H1 (cell line): ENCODE data around the gene TSR3. TPM values are rescaled to one million over a fixed set of nuclear protein-coding genes. Genes with fewer than 3 reads are reported as not detected.
A peak's percentile ranks its signal among the peaks of the same experiment; 100 is the strongest.

Source experiments
- CTCF ChIA-PET: fragments of 300-600 bp; sonication (Branson Sonifier 250); formaldehyde crosslinking; loops from one replicate; lab custom pipeline; 2021; ENCODE audit not compliant: partially characterized antibody; lab: Charles Lee
- POLR2A ChIA-PET: fragments of 300-600 bp; sonication (Branson Sonifier 250); formaldehyde crosslinking; loops from one replicate; lab custom pipeline; 2021; ENCODE audit warnings: inconsistent platforms; ENCODE audit not compliant: partially characterized antibody; lab: Charles Lee
- DNase-seq, 2 experiments: peaks; one replicate each; pipeline versions ENCODE4 v3.0.0 to v3.0.0-alpha.2; 2010 to 2022; ENCODE audit warnings: low spot score in 2 of 2, low read depth in 1 of 2, mixed read lengths in 1 of 2
- FAIRE-seq: peaks from 2 replicates; lab custom pipeline; 2011; peaks lifted over from hg19 to GRCh38; lab: Jason Lieb, UNC
- H2AFZ ChIP-seq: 2 replicates; pipeline ENCODE4 v1.8.1; 2012; ENCODE audit warnings: low read length, inconsistent platforms
- H2AK5ac ChIP-seq: 2 replicates; pipeline ENCODE4 v1.6.1; 2013; ENCODE audit warnings: low read depth, low read length
- H2BK120ac ChIP-seq: replicated peaks from 2 replicates; pipeline ENCODE3; 2013; ENCODE audit warnings: low read depth, low read length, inconsistent platforms
- H2BK12ac ChIP-seq: 2 replicates; pipeline ENCODE4 v1.6.1; 2013; ENCODE audit warnings: low read depth, low read length
- H2BK15ac ChIP-seq: 2 replicates; pipeline ENCODE4 v1.6.1; 2013; ENCODE audit warnings: low read length
- H2BK20ac ChIP-seq: 2 replicates; pipeline ENCODE4 v1.6.1; 2013; ENCODE audit warnings: low read length
- H2BK5ac ChIP-seq: 2 replicates; pipeline ENCODE4 v1.6.1; 2013; ENCODE audit warnings: low read depth, low read length
- H3K14ac ChIP-seq: 2 replicates; pipeline ENCODE4 v1.6.1; 2013; ENCODE audit warnings: inconsistent platforms; ENCODE audit not compliant: insufficient read length
- H3K18ac ChIP-seq: 2 replicates; pipeline ENCODE4 v1.6.1; 2013; ENCODE audit warnings: low read length; ENCODE audit errors: extremely low read depth
- H3K23ac ChIP-seq: 2 replicates; pipeline ENCODE4 v1.6.1; 2013; ENCODE audit warnings: inconsistent platforms; ENCODE audit not compliant: insufficient read length
- H3K23me2 ChIP-seq: 2 replicates; pipeline ENCODE4 v1.6.1; 2013; ENCODE audit warnings: low read depth, low read length
- H3K27ac ChIP-seq: 2 replicates; pipeline ENCODE4 v1.6.1; 2011; ENCODE audit warnings: low read depth, low read length, inconsistent platforms
- H3K27me3 ChIP-seq, 4 experiments: replicated peaks in 1 of 4; 1 replicate in 1 of 4; 2 replicates in 3 of 4; pipeline versions ENCODE4 v1.6.1 to v1.8.1; 2011 to 2013; ENCODE audit warnings: low read length in 3 of 4, mild to moderate bottlenecking in 3 of 4, inconsistent platforms in 2 of 4, mixed read lengths in 2 of 4, moderate library complexity in 1 of 4; ENCODE audit not compliant: control insufficient read depth in 3 of 4, insufficient read depth in 3 of 4; ENCODE audit errors: extremely low read depth in 1 of 4
- H3K36me3 ChIP-seq, 4 experiments: 2 replicates each; pipeline versions ENCODE4 v1.6.1 to v1.8.1; 2011 to 2013; ENCODE audit warnings: mild to moderate bottlenecking in 4 of 4, low read length in 3 of 4, moderate library complexity in 2 of 4, control low read depth in 1 of 4, inconsistent platforms in 1 of 4; ENCODE audit not compliant: insufficient read depth in 4 of 4, control insufficient read depth in 2 of 4
- H3K4ac ChIP-seq: replicated peaks from 2 replicates; pipeline ENCODE3; 2013; ENCODE audit warnings: low read length, low read depth, mixed read lengths, inconsistent platforms; ENCODE audit not compliant: insufficient read length
- H3K4me1 ChIP-seq, 4 experiments: replicated peaks in 1 of 4; 1 replicate in 1 of 4; 2 replicates in 3 of 4; pipeline versions ENCODE4 v1.6.1 to v1.8.1; 2011 to 2013; ENCODE audit warnings: low read length in 3 of 4, inconsistent platforms in 2 of 4, mixed read lengths in 1 of 4; ENCODE audit not compliant: insufficient read depth in 4 of 4, control insufficient read depth in 3 of 4
- H3K4me2 ChIP-seq, 2 experiments: 2 replicates each; pipeline versions ENCODE4 v1.6.1 to v1.8.1; 2011 to 2013; ENCODE audit warnings: low read depth in 2 of 2, low read length in 2 of 2, control low read depth in 1 of 2, inconsistent platforms in 1 of 2, mild to moderate bottlenecking in 1 of 2; ENCODE audit not compliant: insufficient read depth in 1 of 2
- H3K4me3 ChIP-seq, 4 experiments: fragments of 200-600, 300-600 bp in 1 of 4; sonication (generic), shearing (Covaris generic), sonication (Bioruptor Twin) in 1 of 4; 2 replicates each; pipeline versions ENCODE4 v1.5.1 to v1.8.1; 2011 to 2016; ENCODE audit warnings: low read length in 4 of 4, low read depth in 3 of 4, control low read depth in 2 of 4, inconsistent platforms in 2 of 4, mild to moderate bottlenecking in 2 of 4, mixed read lengths in 1 of 4, moderate library complexity in 1 of 4; ENCODE audit not compliant: insufficient read depth in 2 of 4; ENCODE audit errors: extremely low read depth in 1 of 4
- H3K56ac ChIP-seq: replicated peaks from 2 replicates; pipeline ENCODE3; 2013; ENCODE audit warnings: low read depth, mild to moderate bottlenecking, mixed read lengths, low read length, inconsistent platforms; ENCODE audit not compliant: insufficient read length
- H3K79me1 ChIP-seq: 2 replicates; pipeline ENCODE4 v1.6.1; 2013; ENCODE audit warnings: low read depth, low read length, control low read depth
- H3K79me2 ChIP-seq, 2 experiments: 2 replicates each; pipeline versions ENCODE4 v1.6.1 to v1.8.1; 2012 to 2013; ENCODE audit warnings: low read length in 2 of 2, mild to moderate bottlenecking in 2 of 2, inconsistent platforms in 1 of 2; ENCODE audit not compliant: insufficient read depth in 2 of 2, control insufficient read depth in 1 of 2
- H3K9ac ChIP-seq, 4 experiments: replicated peaks in 1 of 4; 1 replicate in 1 of 4; 2 replicates in 3 of 4; pipeline versions ENCODE4 v1.6.1 to v1.8.1; 2011 to 2013; ENCODE audit warnings: low read depth in 3 of 4, low read length in 3 of 4, control low read depth in 2 of 4, mild to moderate bottlenecking in 2 of 4, moderate library complexity in 2 of 4, inconsistent platforms in 1 of 4; ENCODE audit errors: extremely low read depth in 1 of 4
- H3K9me3 ChIP-seq, 2 experiments: 2 replicates each; pipeline versions ENCODE4 v1.6.1 to v1.8.1; 2012 to 2013; ENCODE audit warnings: mild to moderate bottlenecking in 2 of 2, moderate library complexity in 2 of 2, control low read depth in 1 of 2, inconsistent platforms in 1 of 2, low read depth in 1 of 2, low read length in 1 of 2, mixed read lengths in 1 of 2; ENCODE audit not compliant: insufficient read depth in 2 of 2
- H4K20me1 ChIP-seq, 2 experiments: replicated peaks in 1 of 2; 2 replicates each; pipeline versions ENCODE3 to v1.8.1; 2011 to 2013; ENCODE audit warnings: inconsistent platforms in 2 of 2, low read length in 2 of 2, mild to moderate bottlenecking in 1 of 2; ENCODE audit not compliant: insufficient read depth in 2 of 2, control insufficient read depth in 1 of 2
- H4K5ac ChIP-seq: 2 replicates; pipeline ENCODE4 v1.6.1; 2013; ENCODE audit warnings: low read length, low read depth, mixed read lengths, inconsistent platforms; ENCODE audit not compliant: insufficient read length
- H4K8ac ChIP-seq: 2 replicates; pipeline ENCODE4 v1.8.0; 2013; ENCODE audit warnings: mild to moderate bottlenecking, moderate library complexity, low read length, inconsistent platforms; ENCODE audit not compliant: insufficient read depth; ENCODE audit errors: extremely low read depth
- H4K91ac ChIP-seq: replicated peaks from 2 replicates; pipeline ENCODE3; 2013; ENCODE audit warnings: low read length, mixed read lengths, inconsistent platforms; ENCODE audit not compliant: insufficient read length
- BACH1 ChIP-seq: IDR thresholded peaks from 2 replicates; pipeline ENCODE4 v1.6.1; 2012; ENCODE audit warnings: low read length, improper control_type of control experiment
- CHD1 ChIP-seq: IDR thresholded peaks from 2 replicates; pipeline ENCODE4 v1.6.1; 2012; ENCODE audit warnings: low read depth, low read length, improper control_type of control experiment
- CHD2 ChIP-seq: IDR thresholded peaks from 2 replicates; pipeline ENCODE4 v1.6.1; 2012; ENCODE audit warnings: low read length, improper control_type of control experiment
- GTF2F1 ChIP-seq: IDR thresholded peaks from 2 replicates; pipeline ENCODE4 v1.6.1; 2012; ENCODE audit warnings: low read depth, low read length, improper control_type of control experiment, borderline replicate concordance
- PHF8 ChIP-seq: fragments of 200-600 bp; sonication (generic); conservative IDR thresholded peaks from 2 replicates; pipeline ENCODE4 v1.7.1; 2012; ENCODE audit warnings: low read depth, mild to moderate bottlenecking, inconsistent platforms, low read length, moderate library complexity
- RNF2 ChIP-seq: fragments of 200-900, 300-1000 bp; sonication (generic); IDR thresholded peaks from 2 replicates; pipeline ENCODE4 v1.7.1; 2016; ENCODE audit warnings: borderline replicate concordance, low read depth, mild to moderate bottlenecking, antibody characterized with exemption, low read length; ENCODE audit not compliant: poor library complexity, severe bottlenecking; ENCODE audit errors: missing control alignments
- SIRT6 ChIP-seq: IDR thresholded peaks from one replicate; pipeline ENCODE4 v1.7.1; 2012; ENCODE audit warnings: low read length, inconsistent platforms
- WGBS, 2 experiments: shearing (Covaris generic) in 1 of 2; methylation state at CpG; one replicate each; pipeline versions ENCODE4 v1.1.6 to v1.1.7; 2013 to 2015; ENCODE audit warnings: low lambda C conversion rate in 2 of 2, mixed read lengths in 2 of 2, inconsistent platforms in 1 of 2, low coverage in 1 of 2, missing lambda C conversion rate in 1 of 2; ENCODE audit not compliant: insufficient replicate concordance in 2 of 2, insufficient coverage in 1 of 2, insufficient read length in 1 of 2; ENCODE audit errors: extremely low coverage in 1 of 2, missing lambda C conversion rate in 1 of 2; 5-methylcytosine and 5-hydroxymethylcytosine counted together
- polyA plus RNA-seq, 7 experiments: library from polyadenylated mRNA; depleted of rRNA in 3 of 7; stranded (reverse) in 5 of 7; unstranded in 2 of 7; fragments of >200 nt in 5 of 7; fragments of 200-250 nt in 2 of 7; gene quantifications; 1 replicate in 5 of 7; 2 replicates in 1 of 7; 4 replicates in 1 of 7; pipeline versions ENCODE4 v1.2.1 to v1.2.3, GENCODE V29; 2011 to 2013; ENCODE audit warnings: missing spikeins in 2 of 7, mixed read lengths in 2 of 7
- total RNA-seq: library from RNA; stranded (reverse); fragmentation: NEBNext Ultra II Directional; extraction: Animal tissue kit (Norgen Biotek cat#: 25700); gene quantifications from 2 replicates; pipeline ENCODE4 v1.2.1, GENCODE V29; 2021

Gene TSR3
- total and polyA plus RNA-seq, 2 of the 8 experiments (the other 6 are each of a cell fraction or from before 2014, with no cell fraction given): 43.1 to 52.3 TPM

GRCh38 chr16:1301562-1301961 is 50.1 kb downstream of the TSR3 start:
- Histone ChIP-seq H3K4me3 (no peak overlapping the region), H3K9ac (no peak overlapping the region), H2BK5ac (no peak overlapping the region), H3K4ac (no peak overlapping the region), H2AK5ac (no peak overlapping the region; the same call in 1 of the 2 replicates), H3K56ac (no peak overlapping the region), H3K79me2 (no peaks in the 10 kb centered on the region), H3K9me3 (no peaks in the 10 kb centered on the region), H4K91ac (no peak overlapping the region), H2BK20ac (no peak overlapping the region), H2BK120ac (peak overlapping the region; percentile 33)
- no peak for DNase-seq
- ChIA-PET POLR2A (interaction anchor here (1.2 to 3.3 kb wide), 5 partner anchors 8 to 31 kb away, joined by 3 to 18 read pairs (median 5); partner anchors contain the start of gene UBE2I), CTCF (interaction anchor here (0.6 to 3.3 kb wide), 15 partner anchors 11 to 467 kb away, joined by 3 to 35 read pairs (median 4); no protein-coding TSS in a partner anchor)
- no peak for TF ChIP-seq RNF2
- no peak for TF ChIP-seq SIRT6
- no peak for TF ChIP-seq PHF8
- TF ChIP-seq CHD2: no peak
- no peak for TF ChIP-seq GTF2F1
- TF ChIP-seq BACH1: no peak
- TF ChIP-seq CHD1: no peak
- TF ChIP-seq, all 59 proteins: peak for 0
- Histone ChIP-seq H3K14ac (no peak overlapping the region), H3K4me1 (peaks cover 0 to 16% (median 12%) of the 10 kb centered on the region in 4 experiments; a peak in 6 of 7 replicates), H4K5ac (no peak overlapping the region), H4K8ac (peak overlapping the region; percentile 21; the same call in 1 of the 2 replicates), H3K27ac (no peak overlapping the region), H3K23me2 (peaks cover 2% of the 10 kb centered on the region; the same call in 1 of the 2 replicates), H3K27me3 (no peaks in the 10 kb centered on the region), H4K20me1 (no peaks in the 10 kb centered on the region), H2AFZ (no peak overlapping the region), H2BK15ac (0 out of 2 replicates have a peak overlapping the region, but pooled peaks have one; percentile 75), H2BK12ac (peak overlapping the region; percentile 6; the same call in 1 of the 2 replicates), H3K79me1 (no peaks in the 10 kb centered on the region; the same call in 1 of the 2 replicates), H3K23ac (no peak overlapping the region), H3K4me2 (no peak overlapping the region), H3K36me3 (no peaks in the 10 kb centered on the region), H3K18ac (no peak overlapping the region; the same call in 1 of the 2 replicates)
- FAIRE-seq: no peak
- 96% methylated on average over 12 of the region's 12 CpGs; no CpG with 5 or more reads in 1 of the 2 experiments for WGBS, 2 experiments
